Naive thymus-derived CD8-positive, alpha-beta T cell (primary cell): Measurements from ENCODE around the gene ADAM8. TPM values are rescaled to one million over a fixed set of nuclear protein-coding genes. Genes with fewer than 3 reads are reported as not detected.

Experiments used
- ATAC-seq, 2 donors: fragments of 150-1000 bp; cut with Tn5 transposase in 1 of 2; sonication (Bioruptor Pico), chemical (Tn5 transposase) in 1 of 2; 1 replicate in 1 of 2; 2 replicates in 1 of 2; pipeline ENCODE4 v1.10.0; 2021; ENCODE audit warnings: mild to moderate bottlenecking in 2 of 2, moderate library complexity in 2 of 2
- POLR2A ChIA-PET: fragments of 350-600 bp; sonication (Branson Sonifier 250); formaldehyde crosslinking; loops from one replicate; lab custom pipeline; 2021; ENCODE audit warnings: antibody characterized with exemption; lab: Charles Lee
- DNase-seq, 10 donors: peaks; one replicate each; pipeline versions ENCODE4 v3.0.0 to v3.0.0-alpha.2; 2020 to 2022
- H3K27ac Mint-ChIP-seq, 10 donors: one replicate each; pipeline ENCODE4 v1.8.0; 2020 to 2022; ENCODE audit warnings: mild to moderate bottlenecking in 10 of 10, mixed read lengths in 10 of 10, moderate library complexity in 4 of 10, inconsistent platforms in 1 of 10
- H3K27me3 Mint-ChIP-seq, 5 donors: one replicate each; pipeline ENCODE4 v1.8.0; 2021 to 2022; ENCODE audit warnings: mixed read lengths in 5 of 5
- H3K36me3 Mint-ChIP-seq, 3 donors: one replicate each; pipeline ENCODE4 v1.8.0; 2020 to 2022; ENCODE audit warnings: mixed read lengths in 3 of 3, mild to moderate bottlenecking in 2 of 3, inconsistent platforms in 1 of 3
- H3K4me1 Mint-ChIP-seq, 4 donors: one replicate each; pipeline ENCODE4 v1.8.0; 2021 to 2022; ENCODE audit warnings: mixed read lengths in 4 of 4
- H3K4me3 Mint-ChIP-seq, 10 donors: one replicate each; pipeline ENCODE4 v1.8.0; 2020 to 2022; ENCODE audit warnings: mild to moderate bottlenecking in 10 of 10, mixed read lengths in 10 of 10, moderate library complexity in 6 of 10, inconsistent platforms in 1 of 10
- H3K9me3 Mint-ChIP-seq, 9 donors: one replicate each; pipeline ENCODE4 v1.8.0; 2020 to 2022; ENCODE audit warnings: mixed read lengths in 9 of 9, mild to moderate bottlenecking in 3 of 9, inconsistent platforms in 1 of 9, moderate library complexity in 1 of 9
- polyA plus RNA-seq, 3 donors: library from polyadenylated mRNA; unstranded; fragments of 300-500 nt; fragmentation: Illumina TruSeq; gene quantifications; one replicate each; pipeline ENCODE4 v1.2.3, GENCODE V29; 2021
- total RNA-seq, 8 experiments: library from RNA in 2 of 8; stranded (reverse) in 2 of 8; gene quantifications; one replicate each; pipeline ENCODE4 v1.2.3 and lab custom pipeline; 2021 to 2026

ADAM8 gene
- total and polyA plus RNA-seq, 5 experiments from 2014 or later = 7.8 to 28.4 (median 9.4) TPM

GRCh38 chr10:133307776-133308420, 31.2 kb upstream of the ADAM8 start:
- H3K4me1 Mint-ChIP-seq = peaks cover 15 to 48% (median 41%) of the 10 kb centered on the region in 4 donors
- H3K27ac Mint-ChIP-seq = peak overlapping the region; percentile 94 to 100 (median 100)
- H3K4me3 Mint-ChIP-seq = peak overlapping the region; percentile 94 to 99 (median 98)
- DNase-seq = peak; percentile 78 to 95 (median 87)
- ATAC-seq = peak; percentile 62 to 70
- peaks cover 0 to 5% (median 0%) of the 10 kb centered on the region in 9 donors for H3K9me3 Mint-ChIP-seq
- H3K36me3 Mint-ChIP-seq = peaks cover 0 to 41% (median 6%) of the 10 kb centered on the region in 3 donors
- peaks cover 0 to 5% (median 0%) of the 10 kb centered on the region in 5 donors for H3K27me3 Mint-ChIP-seq
- POLR2A ChIA-PET = interaction anchor here (0.6 to 2.0 kb wide), 5 partner anchors 22 to 98 kb away, joined by 3 to 10 read pairs (median 5); no protein-coding TSS in a partner anchor

DNA sequence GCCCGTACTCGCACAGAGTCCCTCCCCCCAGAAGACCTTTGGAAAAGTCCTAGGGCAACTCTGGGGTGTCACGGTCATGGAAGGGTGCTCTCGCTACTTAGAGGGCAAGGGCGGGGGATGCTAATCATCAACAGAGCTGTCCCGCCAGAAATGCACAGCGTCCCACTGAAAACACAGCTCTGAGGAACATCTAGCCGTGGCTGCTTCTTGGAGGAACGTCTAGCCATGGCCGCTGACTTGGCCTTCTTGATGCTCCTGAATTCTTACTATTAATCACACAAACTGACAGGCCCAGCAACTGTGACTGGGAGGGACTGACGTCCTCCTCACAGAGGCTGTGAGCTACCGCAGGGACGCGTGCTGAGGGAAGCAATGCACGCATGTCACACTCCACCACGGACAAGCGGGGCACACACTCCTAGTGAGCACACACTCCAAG, 30.3 kb upstream of the ADAM8 start:
- Mint-ChIP-seq H3K4me3 (peak overlapping the region in 8 of 10 donors; percentile 32 to 99 (median 95)), H3K9me3 (peaks cover 0 to 5% (median 0%) of the 10 kb centered on the region in 9 donors), H3K27ac (peak overlapping the region; percentile 91 to 100 (median 100)), H3K27me3 (peaks cover 0 to 5% (median 0%) of the 10 kb centered on the region in 5 donors), H3K36me3 (peaks cover 0 to 41% (median 3%) of the 10 kb centered on the region in 3 donors), H3K4me1 (peaks cover 15 to 51% (median 41%) of the 10 kb centered on the region in 4 donors)
- POLR2A ChIA-PET = interaction anchor here (1.2 to 2.0 kb wide), 3 partner anchors 23 to 49 kb away, joined by 3 to 8 read pairs (median 5); no protein-coding TSS in a partner anchor
- no peak for ATAC-seq
- DNase-seq = peak in 1 of 10 donors; percentile 63

- peaks cover 15 to 51% (median 41%) of the 10 kb centered on the region in 4 donors for H3K4me1 Mint-ChIP-seq
- peaks cover 0 to 38% (median 3%) of the 10 kb centered on the region in 3 donors for H3K36me3 Mint-ChIP-seq
- POLR2A ChIA-PET = no interaction called here
- peak overlapping the region in 4 of 10 donors; percentile 57 to 100 (median 70) for H3K27ac Mint-ChIP-seq
- H3K27me3 Mint-ChIP-seq = peaks cover 0 to 5% (median 0%) of the 10 kb centered on the region in 5 donors
- peak in 1 of 10 donors; percentile 7 for DNase-seq
- no peak for ATAC-seq
- H3K9me3 Mint-ChIP-seq = peaks cover 0 to 5% (median 0%) of the 10 kb centered on the region in 9 donors
- no peak overlapping the region for H3K4me3 Mint-ChIP-seq
These were observed 29.4 kb upstream of the ADAM8 start for GRCh38 chr10:133306097-133306476.

DNA sequence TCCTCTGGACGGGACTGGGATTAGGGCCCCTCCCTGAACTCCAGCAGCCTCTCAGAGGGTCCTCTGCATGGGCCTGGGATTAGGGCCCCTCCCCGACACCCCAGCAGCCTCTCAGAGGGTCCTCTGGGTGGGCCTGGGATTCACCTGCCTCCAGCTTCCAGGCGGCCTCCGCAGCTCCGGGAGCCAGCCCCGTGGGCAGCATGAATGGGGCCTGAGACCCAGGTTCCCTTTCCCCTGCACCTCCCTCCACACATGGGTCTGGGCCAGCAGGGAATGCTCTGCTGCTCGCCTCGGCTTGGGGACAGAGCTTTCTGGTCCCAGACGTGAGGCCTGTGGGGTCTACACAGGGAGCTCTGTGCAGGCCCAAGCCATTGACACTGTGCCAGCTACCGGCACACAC, 26.5 kb upstream of the ADAM8 start:
- Mint-ChIP-seq H3K27ac (peak overlapping the region in 1 of 10 donors; percentile 34), H3K4me1 (peaks cover 14 to 52% (median 39%) of the 10 kb centered on the region in 4 donors), H3K36me3 (peaks cover 6 to 54% (median 15%) of the 10 kb centered on the region in 3 donors), H3K27me3 (peaks cover 0 to 4% (median 0%) of the 10 kb centered on the region in 5 donors), H3K9me3 (peaks cover 0 to 4% (median 0%) of the 10 kb centered on the region in 9 donors), H3K4me3 (no peak overlapping the region)
- ATAC-seq = no peak
- peak in 1 of 10 donors; percentile 57 for DNase-seq
- POLR2A ChIA-PET = interaction anchor here (0.5 kb wide), 1 partner anchor 44 kb away, joined by 3 read pairs; the partner anchor contains the start of gene PRAP1

GRCh38 chr10:133302230-133302629, 25.6 kb upstream of the ADAM8 start:
- no peak overlapping the region for H3K4me3 Mint-ChIP-seq
- peaks cover 11 to 42% (median 30%) of the 10 kb centered on the region in 4 donors for H3K4me1 Mint-ChIP-seq
- no peak overlapping the region for H3K27ac Mint-ChIP-seq
- H3K27me3 Mint-ChIP-seq = no peaks in the 10 kb centered on the region
- ATAC-seq = no peak
- H3K9me3 Mint-ChIP-seq = no peaks in the 10 kb centered on the region
- DNase-seq = peak in 1 of 10 donors; percentile 30
- POLR2A ChIA-PET = no interaction called here
- peaks cover 6 to 60% (median 21%) of the 10 kb centered on the region in 3 donors for H3K36me3 Mint-ChIP-seq

DNA sequence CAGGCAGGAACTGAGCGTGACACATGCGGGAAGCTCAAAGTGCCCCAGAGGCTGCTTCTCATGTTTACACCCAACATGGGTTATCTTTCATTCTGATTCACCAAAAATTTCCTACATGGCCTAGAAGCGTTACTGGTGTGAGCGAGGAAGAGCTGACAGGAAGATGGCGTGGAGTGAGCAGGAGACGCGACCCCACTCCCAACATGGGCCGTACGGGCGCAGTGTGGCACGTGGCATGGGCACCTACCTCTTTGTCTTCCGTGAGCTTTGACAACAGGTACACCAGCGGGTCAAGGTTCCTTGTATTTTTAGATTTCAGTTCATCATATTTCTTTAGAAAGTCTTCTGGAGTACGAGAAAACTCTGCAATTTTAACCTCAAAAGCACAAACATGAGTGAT, 23.1 kb upstream of the ADAM8 start:
- Mint-ChIP-seq H3K27me3 (no peaks in the 10 kb centered on the region), H3K4me1 (peaks cover 6 to 22% (median 12%) of the 10 kb centered on the region in 4 donors), H3K4me3 (no peak overlapping the region), H3K36me3 (peaks cover 6 to 76% (median 25%) of the 10 kb centered on the region in 3 donors), H3K9me3 (no peaks in the 10 kb centered on the region), H3K27ac (no peak overlapping the region)
- DNase-seq (peak in 1 of 10 donors; percentile 3), ATAC-seq (no peak)
- POLR2A ChIA-PET = no interaction called here

GRCh38 chr10:133299224-133299623, 22.6 kb upstream of the ADAM8 start:
- Mint-ChIP-seq H3K27me3 (no peaks in the 10 kb centered on the region), H3K36me3 (peaks cover 6 to 82% (median 25%) of the 10 kb centered on the region in 3 donors)
- POLR2A ChIA-PET = no interaction called here

DNA sequence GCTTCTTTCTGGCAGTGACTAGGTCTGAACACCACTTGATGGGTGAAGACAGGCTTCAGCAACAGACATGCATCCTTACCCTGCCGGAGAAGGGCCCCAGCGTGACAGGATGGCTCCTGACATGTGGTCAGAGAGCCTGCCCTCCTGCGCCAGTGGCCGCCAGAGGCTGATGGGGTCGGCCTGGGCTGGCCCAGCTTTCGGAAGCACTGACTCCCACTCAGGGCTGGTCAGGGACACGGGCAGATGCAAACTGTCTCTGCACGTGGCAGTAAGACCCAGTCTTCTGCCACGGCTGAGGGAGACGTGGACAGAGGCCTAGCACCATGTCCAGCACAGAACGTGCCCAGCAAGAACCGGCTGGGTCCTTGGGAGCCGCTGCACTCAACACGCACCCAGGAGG, 21.8 kb upstream of the ADAM8 start:
- Mint-ChIP-seq H3K36me3 (peaks cover 6 to 86% (median 30%) of the 10 kb centered on the region in 3 donors), H3K9me3 (no peaks in the 10 kb centered on the region), H3K27me3 (no peaks in the 10 kb centered on the region), H3K27ac (peak overlapping the region in 1 of 10 donors; percentile 86), H3K4me1 (peaks cover under 1 to 11% (median 2%) of the 10 kb centered on the region in 4 donors), H3K4me3 (no peak overlapping the region)
- DNase-seq (peak in 1 of 10 donors; percentile 62), ATAC-seq (no peak)
- POLR2A ChIA-PET = no interaction called here

More at GRCh38 chr10:133299224-133299623, 22.6 kb upstream of the ADAM8 start:
- DNase-seq (peak in 1 of 10 donors; percentile 8), ATAC-seq (no peak)
- Mint-ChIP-seq H3K4me3 (no peak overlapping the region), H3K27ac (no peak overlapping the region), H3K9me3 (no peaks in the 10 kb centered on the region), H3K4me1 (peaks cover 4 to 19% (median 8%) of the 10 kb centered on the region in 4 donors)

GRCh38 chr10:133297504-133297903, 20.8 kb upstream of the ADAM8 start:
- POLR2A ChIA-PET = no interaction called here
- Mint-ChIP-seq H3K27me3 (no peaks in the 10 kb centered on the region), H3K9me3 (no peaks in the 10 kb centered on the region), H3K36me3 (peaks cover 6 to 85% (median 28%) of the 10 kb centered on the region in 3 donors), H3K27ac (peak overlapping the region in 1 of 10 donors; percentile 4), H3K4me1 (peaks cover 0 to 7% (median 1%) of the 10 kb centered on the region in 4 donors), H3K4me3 (no peak overlapping the region)
- ATAC-seq (no peak), DNase-seq (no peak)

DNA sequence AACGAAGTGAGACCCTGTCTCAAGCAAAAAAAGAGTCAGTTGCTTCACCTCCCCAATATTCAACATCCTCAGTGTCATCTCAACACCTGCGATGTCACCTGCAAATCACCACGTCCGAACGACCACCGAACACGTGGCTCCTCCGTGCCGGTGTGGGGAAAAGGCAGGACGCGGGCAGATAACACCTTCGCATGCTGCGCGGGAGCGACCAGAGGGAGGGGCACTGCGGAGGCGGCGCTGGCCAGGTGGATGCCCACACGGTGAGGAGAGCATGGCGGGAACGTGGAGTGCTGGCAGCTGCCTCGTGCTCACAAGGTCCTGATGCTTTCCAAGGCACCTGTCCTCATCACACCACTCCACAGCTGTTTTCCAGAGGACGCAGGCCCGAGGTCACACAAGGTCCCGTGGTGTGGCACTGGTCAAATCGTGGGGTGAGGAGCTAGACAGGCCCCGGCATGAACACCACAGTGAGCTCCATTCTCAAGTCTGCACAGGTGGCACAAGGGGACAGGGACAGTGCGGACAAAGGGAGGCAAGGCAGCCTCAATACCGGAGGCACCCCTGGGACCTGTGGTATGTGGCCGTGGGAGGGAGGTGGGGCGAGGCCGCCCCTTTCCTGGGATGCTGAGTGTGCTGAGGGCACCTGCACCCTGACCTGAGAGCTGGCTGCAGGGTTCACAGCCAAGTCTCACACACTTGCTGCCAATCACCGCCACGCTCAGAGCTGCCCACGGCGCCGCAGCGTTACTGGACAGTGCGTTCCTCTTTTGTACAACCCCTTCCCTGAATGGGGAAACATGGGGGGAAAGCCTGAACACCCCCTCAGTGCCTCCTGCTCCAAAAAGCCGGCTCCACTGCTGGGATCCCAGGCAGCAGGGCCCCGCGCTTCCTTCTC, 19.0 kb upstream of the ADAM8 start:
- peaks cover 6 to 77% (median 26%) of the 10 kb centered on the region in 3 donors for H3K36me3 Mint-ChIP-seq
- POLR2A ChIA-PET = no interaction called here
- no peak for ATAC-seq

DNA sequence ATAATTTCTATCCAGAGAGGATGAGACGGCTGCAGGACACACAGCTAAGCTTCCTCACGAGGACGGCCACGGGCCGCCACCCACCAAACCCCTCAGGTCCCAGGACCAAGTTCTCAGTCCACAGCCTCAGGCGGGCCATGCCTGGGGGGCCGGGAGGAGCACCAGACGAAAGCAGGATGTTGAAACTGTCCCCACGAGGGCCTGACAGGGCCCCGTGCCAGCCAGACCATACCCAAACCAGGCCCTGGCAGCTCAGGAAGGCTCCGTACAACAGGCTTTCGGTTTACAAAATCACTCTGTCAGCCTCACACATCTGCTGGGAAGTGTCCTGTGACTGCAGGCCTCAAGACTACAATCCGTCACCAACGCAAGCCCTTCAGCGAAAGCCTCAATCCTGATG, 17.5 kb upstream of the ADAM8 start:
- no peak for DNase-seq
- ATAC-seq = no peak
- Mint-ChIP-seq H3K36me3 (peaks cover 6 to 75% (median 18%) of the 10 kb centered on the region in 3 donors), H3K4me3 (no peak overlapping the region), H3K27me3 (no peaks in the 10 kb centered on the region), H3K4me1 (peaks cover 0 to 2% (median 0%) of the 10 kb centered on the region in 4 donors), H3K27ac (no peak overlapping the region), H3K9me3 (no peaks in the 10 kb centered on the region)
- POLR2A ChIA-PET = no interaction called here

More for the DNA sequence above, 19.0 kb upstream of the ADAM8 start:
- Mint-ChIP-seq H3K4me3 (no peak overlapping the region), H3K9me3 (no peaks in the 10 kb centered on the region), H3K27ac (no peak overlapping the region), H3K4me1 (peaks cover 0 to 5% (median 1%) of the 10 kb centered on the region in 4 donors), H3K27me3 (no peaks in the 10 kb centered on the region)
- no peak for DNase-seq

GRCh38 chr10:133293810-133294119, 17.1 kb upstream of the ADAM8 start:
- Mint-ChIP-seq H3K4me3 (no peak overlapping the region), H3K4me1 (peaks cover 0 to 2% (median under 1%) of the 10 kb centered on the region in 4 donors), H3K27ac (no peak overlapping the region), H3K27me3 (no peaks in the 10 kb centered on the region), H3K9me3 (no peaks in the 10 kb centered on the region), H3K36me3 (peaks cover 3 to 75% (median 20%) of the 10 kb centered on the region in 3 donors)
- DNase-seq (no peak), ATAC-seq (no peak)
- POLR2A ChIA-PET = no interaction called here
